ENCODE data around the gene ZDBF2.

The ZDBF2 gene

DNA sequence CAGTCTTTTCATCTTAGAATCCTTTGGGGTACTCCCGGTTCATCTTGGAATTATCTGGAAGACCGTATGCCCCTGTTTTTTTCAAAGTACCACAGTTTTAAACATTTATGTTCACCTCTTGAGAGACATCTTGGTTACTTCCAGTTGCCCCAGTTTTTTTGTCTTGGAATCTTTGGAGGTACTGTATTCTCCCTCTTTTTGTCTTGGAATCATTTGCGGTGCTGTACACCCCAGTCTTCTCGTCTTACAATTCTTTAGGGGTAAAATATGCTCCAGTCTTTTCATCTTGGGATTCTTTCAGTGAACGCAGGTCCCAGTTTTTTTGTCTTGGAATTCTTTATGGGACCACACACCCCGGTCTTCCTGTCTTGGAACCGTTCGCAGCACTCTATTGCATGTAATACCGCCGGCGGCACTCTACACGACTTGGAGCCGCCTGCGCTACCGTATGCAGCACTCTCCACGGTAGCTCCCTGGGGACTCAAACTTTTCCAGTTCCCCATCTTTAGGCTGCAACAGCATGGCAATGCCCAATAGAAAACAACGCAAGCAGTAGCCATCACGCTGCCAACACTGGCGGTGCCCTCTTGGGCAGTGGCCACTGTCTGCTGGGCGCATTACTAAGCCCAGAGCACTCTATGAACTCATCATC, 21.2 kb upstream of the ZDBF2 start:
- no peaks in the 10 kb centered on the region for H3K36me3 ChIP-seq (ENCODE audit: insufficient read depth)
- no peak overlapping the region for H2AFZ ChIP-seq (ENCODE audit: low read depth)
- no peak overlapping the region for H3K9ac ChIP-seq
- H3K4me3 ChIP-seq (IDR thresholded peaks at IDR 0.05; ENCODE audit: insufficient read depth, low read depth, low read length), result no peak overlapping the region
- H3K4me2 ChIP-seq, result no peak overlapping the region
- TF ChIP-seq, protein P1, sequence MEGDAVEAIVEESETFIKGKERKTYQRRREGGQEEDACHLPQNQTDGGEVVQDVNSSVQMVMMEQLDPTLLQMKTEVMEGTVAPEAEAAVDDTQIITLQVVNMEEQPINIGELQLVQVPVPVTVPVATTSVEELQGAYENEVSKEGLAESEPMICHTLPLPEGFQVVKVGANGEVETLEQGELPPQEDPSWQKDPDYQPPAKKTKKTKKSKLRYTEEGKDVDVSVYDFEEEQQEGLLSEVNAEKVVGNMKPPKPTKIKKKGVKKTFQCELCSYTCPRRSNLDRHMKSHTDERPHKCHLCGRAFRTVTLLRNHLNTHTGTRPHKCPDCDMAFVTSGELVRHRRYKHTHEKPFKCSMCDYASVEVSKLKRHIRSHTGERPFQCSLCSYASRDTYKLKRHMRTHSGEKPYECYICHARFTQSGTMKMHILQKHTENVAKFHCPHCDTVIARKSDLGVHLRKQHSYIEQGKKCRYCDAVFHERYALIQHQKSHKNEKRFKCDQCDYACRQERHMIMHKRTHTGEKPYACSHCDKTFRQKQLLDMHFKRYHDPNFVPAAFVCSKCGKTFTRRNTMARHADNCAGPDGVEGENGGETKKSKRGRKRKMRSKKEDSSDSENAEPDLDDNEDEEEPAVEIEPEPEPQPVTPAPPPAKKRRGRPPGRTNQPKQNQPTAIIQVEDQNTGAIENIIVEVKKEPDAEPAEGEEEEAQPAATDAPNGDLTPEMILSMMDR (conservative IDR thresholded peaks at IDR 0.05; ENCODE audit: low read depth, low read length), result no peak
- H3K27me3 ChIP-seq (ENCODE audit: insufficient read depth, low read depth), result no peaks in the 10 kb centered on the region
- H3K27ac ChIP-seq, result no peak overlapping the region
- no peaks in the 10 kb centered on the region for H3K4me1 ChIP-seq (ENCODE audit: low read depth, poor library complexity, severe bottlenecking)
- H4K20me1 ChIP-seq (ENCODE audit: insufficient read depth), result no peaks in the 10 kb centered on the region
- no peaks in the 10 kb centered on the region for H3K79me2 ChIP-seq (ENCODE audit: insufficient read depth, low read depth)

DNA sequence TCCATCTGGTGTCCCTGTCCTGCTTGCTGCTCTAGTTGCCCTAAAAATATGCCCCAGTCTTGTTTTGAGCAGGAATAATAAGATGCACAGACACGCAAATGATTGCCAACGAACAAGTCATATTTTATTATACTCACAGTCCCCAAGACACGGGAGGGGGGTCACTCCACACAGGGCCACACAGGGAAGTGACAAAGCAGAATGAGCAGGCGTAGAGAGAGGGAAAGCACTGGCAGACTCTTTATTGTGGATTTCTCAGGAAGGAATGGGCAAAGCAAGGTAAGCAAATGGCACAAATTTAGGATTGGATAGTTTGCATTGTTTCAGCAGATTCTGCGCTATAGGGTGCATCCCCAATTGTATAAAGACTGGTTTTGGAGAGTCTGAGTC, 20.7 kb upstream of the ZDBF2 start:
- Histone ChIP-seq H3K79me2 (ENCODE audit: insufficient read depth, low read depth) (no peaks in the 10 kb centered on the region), H3K9ac (no peak overlapping the region), H3K27ac (no peak overlapping the region), H3K4me3 (IDR thresholded peaks at IDR 0.05; ENCODE audit: insufficient read depth, low read depth, low read length) (no peak overlapping the region), H3K4me2 (no peak overlapping the region), H3K36me3 (ENCODE audit: insufficient read depth) (no peaks in the 10 kb centered on the region), H3K4me1 (ENCODE audit: low read depth, poor library complexity, severe bottlenecking) (no peaks in the 10 kb centered on the region), H3K27me3 (ENCODE audit: insufficient read depth, low read depth) (no peaks in the 10 kb centered on the region), H4K20me1 (ENCODE audit: insufficient read depth) (no peaks in the 10 kb centered on the region), H2AFZ (ENCODE audit: low read depth) (no peak overlapping the region)
- TF ChIP-seq, protein P1 (conservative IDR thresholded peaks at IDR 0.05; ENCODE audit: low read depth, low read length), result no peak

DNA sequence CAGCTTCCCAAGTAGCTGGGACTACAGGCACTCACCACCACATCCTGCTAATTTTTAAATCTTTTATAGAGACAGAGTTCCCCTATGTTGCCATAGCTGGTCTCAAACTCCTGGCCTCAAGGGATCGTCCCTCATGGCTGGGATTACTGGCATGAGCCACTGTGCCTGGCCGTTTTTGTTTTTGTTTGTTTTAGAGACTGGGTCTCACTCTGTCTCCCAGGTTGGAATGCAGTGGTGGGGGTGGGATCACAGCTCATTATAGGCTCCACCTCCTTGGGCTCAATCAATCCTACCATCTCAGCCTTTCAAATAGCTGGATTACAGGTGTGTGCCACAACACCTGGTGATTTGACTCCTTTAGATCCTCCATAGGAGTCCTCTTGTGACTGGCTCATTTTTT, 19.5 kb upstream of the ZDBF2 start:
- Histone ChIP-seq H3K4me2 (no peak overlapping the region), H2AFZ (ENCODE audit: low read depth) (no peak overlapping the region), H3K4me1 (ENCODE audit: low read depth, poor library complexity, severe bottlenecking) (peaks cover 10% of the 10 kb centered on the region), H3K9ac (no peak overlapping the region), H3K36me3 (ENCODE audit: insufficient read depth) (no peaks in the 10 kb centered on the region), H3K79me2 (ENCODE audit: insufficient read depth, low read depth) (no peaks in the 10 kb centered on the region), H4K20me1 (ENCODE audit: insufficient read depth) (no peaks in the 10 kb centered on the region), H3K27ac (no peak overlapping the region), H3K4me3 (IDR thresholded peaks at IDR 0.05; ENCODE audit: insufficient read depth, low read depth, low read length) (no peak overlapping the region), H3K27me3 (ENCODE audit: insufficient read depth, low read depth) (no peaks in the 10 kb centered on the region)
- TF ChIP-seq, protein P1 (conservative IDR thresholded peaks at IDR 0.05; ENCODE audit: low read depth, low read length), result no peak

DNA sequence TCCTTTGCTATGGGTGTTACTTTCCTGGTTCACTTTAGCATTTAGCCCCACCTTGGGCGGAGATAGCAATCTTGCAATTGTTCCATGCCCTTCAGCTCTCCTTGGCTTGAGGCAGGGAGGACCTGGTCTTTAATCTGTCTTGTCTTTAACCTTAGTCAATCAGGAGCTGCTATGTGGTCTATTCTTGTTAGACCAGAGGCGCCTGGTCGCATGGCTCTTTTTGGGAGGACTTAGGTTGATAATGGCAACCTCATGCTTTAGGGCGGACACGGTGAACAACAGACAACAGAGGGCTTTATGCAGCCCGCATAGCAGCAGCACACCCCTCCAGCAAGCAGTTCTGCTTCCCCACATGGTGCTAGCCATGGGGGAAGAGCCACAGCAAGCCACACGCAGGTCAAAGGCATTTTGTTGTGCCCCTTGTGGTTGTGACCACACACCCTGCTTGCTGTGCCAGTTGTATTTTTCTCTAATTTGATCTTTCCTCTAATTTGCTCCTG, 17.7 kb upstream of the ZDBF2 start:
- Histone ChIP-seq H3K79me2 (ENCODE audit: insufficient read depth, low read depth) (no peaks in the 10 kb centered on the region), H3K36me3 (ENCODE audit: insufficient read depth) (no peaks in the 10 kb centered on the region), H3K4me3 (IDR thresholded peaks at IDR 0.05; ENCODE audit: insufficient read depth, low read depth, low read length) (no peak overlapping the region), H3K9ac (no peak overlapping the region), H3K27ac (no peak overlapping the region), H3K27me3 (ENCODE audit: insufficient read depth, low read depth) (no peaks in the 10 kb centered on the region), H3K4me1 (ENCODE audit: low read depth, poor library complexity, severe bottlenecking) (peaks cover 18% of the 10 kb centered on the region), H2AFZ (ENCODE audit: low read depth) (no peak overlapping the region), H4K20me1 (ENCODE audit: insufficient read depth) (no peaks in the 10 kb centered on the region), H3K4me2 (no peak overlapping the region)
- TF ChIP-seq, protein P1 (conservative IDR thresholded peaks at IDR 0.05; ENCODE audit: low read depth, low read length), result no peak

All from KMS-11 (cell line).